ENCODE measurements around the gene MARCHF2. TPM values are rescaled to one million over a fixed set of nuclear protein-coding genes. Genes with fewer than 3 reads are reported as not detected.

The MARCHF2 gene
- total RNA-seq, 6 experiments from 2014 or later: 22.5 to 146 (median 32.3) TPM

DNA sequence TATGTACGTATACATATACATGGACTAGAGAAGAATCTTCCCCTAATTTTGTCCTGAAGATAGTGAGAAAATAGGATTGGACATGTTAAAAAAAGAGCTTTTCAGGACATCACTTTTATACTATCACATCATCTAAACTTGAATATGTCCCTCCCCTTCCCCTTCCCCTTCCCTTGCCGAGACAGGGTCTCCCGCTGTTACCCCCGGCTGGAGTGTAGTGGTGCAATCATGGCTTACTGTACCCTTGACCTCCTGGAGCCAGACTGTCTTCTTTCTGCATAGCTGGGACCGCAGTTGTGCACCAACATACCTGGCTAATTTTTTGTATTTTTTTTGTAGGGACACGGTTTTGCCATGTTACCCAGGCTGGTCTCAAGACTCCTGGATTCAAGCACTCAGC is 38.3 kb downstream of the MARCHF2 start:
- intact Hi-C loops (cut with DNase I): no loop called here
- H3K4me3 ChIP-seq: no peak overlapping the region
- H3K4me1 ChIP-seq: peaks cover 5 to 73% (median 31%) of the 10 kb centered on the region in 4 donors
- ATAC-seq (peak; percentile 33 to 55 (median 52)), DNase-seq (no peak)
- H3K36me3 ChIP-seq: peaks cover 0 to 22% (median 8%) of the 10 kb centered on the region in 4 donors
- peak overlapping the region in 1 of 3 donors; percentile 6 for H3K27ac ChIP-seq
- H3K27me3 ChIP-seq: no peaks in the 10 kb centered on the region
- TF ChIP-seq CTCF (IDR thresholded peaks at IDR 0.05) (no peak), POLR2A (IDR thresholded peaks at IDR 0.05) (no peak)
- H3K9me3 ChIP-seq: no peaks in the 10 kb centered on the region
- WGBS (ENCODE audit: insufficient coverage, low coverage, low lambda C conversion rate, missing lambda C conversion rate): 29% methylated on average over 6 of the region's 6 CpGs

DNA sequence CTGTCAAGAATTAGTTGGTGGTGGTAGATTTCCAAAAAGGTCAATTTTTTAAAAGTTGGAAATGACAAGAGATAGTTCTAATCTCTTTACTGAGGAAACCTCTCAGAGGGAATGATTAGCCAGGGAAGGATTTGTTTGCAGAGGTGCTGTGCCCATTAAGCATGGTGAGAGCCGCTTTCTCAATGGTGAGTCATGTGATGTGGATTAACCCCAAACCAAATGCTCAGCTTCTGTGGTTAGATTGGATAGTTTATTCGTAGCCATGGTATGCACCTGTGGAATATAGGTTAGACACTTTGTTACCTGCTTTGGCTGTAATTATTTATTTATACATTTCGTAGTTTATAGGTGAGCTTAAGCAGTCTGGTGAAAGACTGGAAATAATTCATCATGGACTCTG is 38.8 kb downstream of the MARCHF2 start:
- ATAC-seq: peak; percentile 66 to 82 (median 74)

GRCh38 chr19:8452446-8453123 is 39.5 kb downstream of the MARCHF2 start:
- intact Hi-C loops (cut with DNase I): no loop called here
- Histone ChIP-seq H3K27ac (peak overlapping the region in 1 of 3 donors; percentile 6), H3K27me3 (no peaks in the 10 kb centered on the region), H3K9me3 (no peaks in the 10 kb centered on the region), H3K4me3 (no peak overlapping the region), H3K4me1 (peaks cover 5 to 68% (median 21%) of the 10 kb centered on the region in 4 donors), H3K36me3 (peaks cover 0 to 22% (median 10%) of the 10 kb centered on the region in 4 donors)
- no peak for DNase-seq
- TF ChIP-seq POLR2A (IDR thresholded peaks at IDR 0.05): no peak
- TF ChIP-seq CTCF (IDR thresholded peaks at IDR 0.05): no peak
- peak; percentile 25 to 61 (median 46) for ATAC-seq
- WGBS (ENCODE audit: insufficient coverage, low coverage, low lambda C conversion rate, missing lambda C conversion rate): 42% methylated on average over 3 of the region's 4 CpGs

More for the DNA sequence above, 38.8 kb downstream of the MARCHF2 start:
- Histone ChIP-seq H3K4me3 (no peak overlapping the region), H3K27me3 (no peaks in the 10 kb centered on the region), H3K9me3 (no peaks in the 10 kb centered on the region), H3K4me1 (peaks cover 5 to 68% (median 26%) of the 10 kb centered on the region in 4 donors), H3K27ac (peak overlapping the region in 1 of 3 donors; percentile 6), H3K36me3 (peaks cover 0 to 23% (median 8%) of the 10 kb centered on the region in 4 donors)
- intact Hi-C loops (cut with DNase I): no loop called here
- no peak for DNase-seq
- 38% methylated on average over 3 of the region's 3 CpGs for WGBS (ENCODE audit: insufficient coverage, low coverage, low lambda C conversion rate, missing lambda C conversion rate)
- no peak for TF ChIP-seq POLR2A (IDR thresholded peaks at IDR 0.05)
- TF ChIP-seq CTCF (IDR thresholded peaks at IDR 0.05): no peak

- 90% methylated on average over 4 of the region's 6 CpGs for WGBS (ENCODE audit: insufficient coverage, low coverage, low lambda C conversion rate, missing lambda C conversion rate)
- H3K27ac ChIP-seq: no peak overlapping the region
- H3K36me3 ChIP-seq: peaks cover 0 to 22% (median 10%) of the 10 kb centered on the region in 4 donors
- TF ChIP-seq CTCF (IDR thresholded peaks at IDR 0.05): no peak
- ATAC-seq (peak in 1 of 4 donors; percentile 13), DNase-seq (no peak)
- intact Hi-C loops (cut with DNase I): no loop called here
- no peaks in the 10 kb centered on the region for H3K9me3 ChIP-seq
- H3K4me3 ChIP-seq: no peak overlapping the region
- no peaks in the 10 kb centered on the region for H3K27me3 ChIP-seq
- H3K4me1 ChIP-seq: peaks cover 5 to 68% (median 23%) of the 10 kb centered on the region in 4 donors
Observed at GRCh38 chr19:8453616-8454015, 40.5 kb downstream of the MARCHF2 start.
